ENCODE data around the gene ARMS2. TPM values are rescaled to one million over a fixed set of nuclear protein-coding genes. Genes with fewer than 3 reads are reported as not detected.

The ARMS2 gene
- total RNA-seq, 1 experiment from 2014 or later, result not detected

DNA sequence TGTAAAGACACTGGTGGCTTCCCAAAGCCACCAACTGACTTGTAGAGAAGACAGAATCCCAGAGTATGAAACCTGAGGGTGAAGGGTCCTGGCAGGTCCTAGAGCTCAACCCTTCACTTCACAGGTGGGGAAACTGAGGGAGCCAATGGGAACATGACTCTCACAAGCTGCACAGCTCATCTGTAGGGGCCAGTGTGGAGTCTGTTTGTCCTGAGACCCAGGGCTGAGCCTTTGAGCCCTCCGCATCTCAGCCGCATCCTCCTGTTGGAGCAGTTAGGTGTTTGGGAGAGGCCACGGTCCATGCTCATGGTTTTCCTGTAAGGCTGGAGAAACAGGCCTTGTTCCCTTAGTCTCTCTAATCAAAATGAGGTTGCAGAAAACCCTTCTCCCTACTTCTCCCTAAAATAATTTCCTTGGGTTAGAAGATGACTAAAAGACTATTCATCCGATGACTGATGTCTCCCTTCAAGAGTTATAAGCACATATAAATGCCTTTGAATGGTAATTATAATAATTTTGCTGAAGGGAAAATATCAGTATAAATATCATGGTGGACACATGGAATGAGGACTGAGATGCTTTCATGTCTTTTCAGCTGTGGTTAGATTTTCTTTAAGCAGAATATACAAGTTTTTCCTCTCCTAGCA is 17.2 kb downstream of the ARMS2 start:
- Histone ChIP-seq H3K4me3 (no peak overlapping the region), H3K4me2 (no peak overlapping the region), H4K20me1 (ENCODE audit: insufficient read depth) (no peaks in the 10 kb centered on the region), H3K27ac (no peak overlapping the region), H3F3A (ENCODE audit: insufficient read depth, low read depth) (no peaks in the 10 kb centered on the region), H3K4me1 (replicated peaks; ENCODE audit: insufficient read depth) (0 out of 2 replicates have a peak, but pooled peaks cover 5% of the 10 kb centered on the region), H3K9me2 (ENCODE audit: insufficient read depth) (no peaks in the 10 kb centered on the region), H2AFZ (no peak overlapping the region), H3K27me3 (ENCODE audit: insufficient read depth, low read depth) (peaks cover under 1% of the 10 kb centered on the region; the same call in 1 of the 2 replicates), H3K79me2 (ENCODE audit: low read depth) (no peaks in the 10 kb centered on the region), H3K36me3 (ENCODE audit: low read depth) (no peaks in the 10 kb centered on the region), H3K9me3 (ENCODE audit: insufficient read depth, low read depth) (no peaks in the 10 kb centered on the region)
- no TSS peak for BruUV-seq (replicated peaks)
- TF ChIP-seq, protein P1, sequence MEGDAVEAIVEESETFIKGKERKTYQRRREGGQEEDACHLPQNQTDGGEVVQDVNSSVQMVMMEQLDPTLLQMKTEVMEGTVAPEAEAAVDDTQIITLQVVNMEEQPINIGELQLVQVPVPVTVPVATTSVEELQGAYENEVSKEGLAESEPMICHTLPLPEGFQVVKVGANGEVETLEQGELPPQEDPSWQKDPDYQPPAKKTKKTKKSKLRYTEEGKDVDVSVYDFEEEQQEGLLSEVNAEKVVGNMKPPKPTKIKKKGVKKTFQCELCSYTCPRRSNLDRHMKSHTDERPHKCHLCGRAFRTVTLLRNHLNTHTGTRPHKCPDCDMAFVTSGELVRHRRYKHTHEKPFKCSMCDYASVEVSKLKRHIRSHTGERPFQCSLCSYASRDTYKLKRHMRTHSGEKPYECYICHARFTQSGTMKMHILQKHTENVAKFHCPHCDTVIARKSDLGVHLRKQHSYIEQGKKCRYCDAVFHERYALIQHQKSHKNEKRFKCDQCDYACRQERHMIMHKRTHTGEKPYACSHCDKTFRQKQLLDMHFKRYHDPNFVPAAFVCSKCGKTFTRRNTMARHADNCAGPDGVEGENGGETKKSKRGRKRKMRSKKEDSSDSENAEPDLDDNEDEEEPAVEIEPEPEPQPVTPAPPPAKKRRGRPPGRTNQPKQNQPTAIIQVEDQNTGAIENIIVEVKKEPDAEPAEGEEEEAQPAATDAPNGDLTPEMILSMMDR (conservative IDR thresholded peaks at IDR 0.05), result no peak
- no peak for TF ChIP-seq EZH2 (IDR thresholded peaks at IDR 0.05; ENCODE audit: low read depth)
- ChIA-PET POLR2A (ENCODE audit: unreplicated experiment) (no interaction called here), CTCF (no interaction called here)
- no peak for DNase-seq
- intact Hi-C loops (cut with micrococcal nuclease; ENCODE audit: unreplicated experiment), result no loop called here

DNA sequence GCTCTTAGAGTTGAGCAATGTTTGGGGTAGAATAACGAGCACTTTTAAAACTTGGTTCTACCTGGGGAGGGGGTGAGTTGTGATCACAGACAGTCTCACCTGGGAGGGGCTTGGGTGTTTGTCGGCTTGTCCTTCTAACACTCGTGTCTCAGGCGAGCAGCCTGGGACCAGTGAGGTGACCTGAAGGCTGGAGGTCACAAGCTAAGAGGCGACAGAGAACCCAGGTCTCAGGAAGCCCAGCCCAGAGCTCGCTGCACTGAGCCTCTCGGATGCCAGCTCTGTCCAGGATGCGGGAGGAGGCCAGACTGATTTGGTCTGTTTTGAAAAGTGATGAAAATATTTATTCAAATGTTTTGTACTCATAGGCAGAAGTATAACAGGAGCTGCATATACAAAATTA is 18.7 kb downstream of the ARMS2 start:
- Histone ChIP-seq H3K36me3 (ENCODE audit: low read depth) (no peaks in the 10 kb centered on the region), H3K4me2 (no peak overlapping the region), H3K79me2 (ENCODE audit: low read depth) (no peaks in the 10 kb centered on the region), H3K9me2 (ENCODE audit: insufficient read depth) (no peaks in the 10 kb centered on the region), H3K9me3 (ENCODE audit: insufficient read depth, low read depth) (no peaks in the 10 kb centered on the region), H3F3A (ENCODE audit: insufficient read depth, low read depth) (no peaks in the 10 kb centered on the region), H4K20me1 (ENCODE audit: insufficient read depth) (no peaks in the 10 kb centered on the region), H3K27me3 (ENCODE audit: insufficient read depth, low read depth) (no peaks in the 10 kb centered on the region), H2AFZ (no peak overlapping the region), H3K4me3 (no peak overlapping the region), H3K4me1 (replicated peaks; ENCODE audit: insufficient read depth) (0 out of 2 replicates have a peak, but pooled peaks cover 5% of the 10 kb centered on the region), H3K27ac (no peak overlapping the region)
- DNase-seq, result no peak
- no TSS peak for BruUV-seq (replicated peaks)
- TF ChIP-seq, protein P1 (conservative IDR thresholded peaks at IDR 0.05), result no peak
- no peak for TF ChIP-seq EZH2 (IDR thresholded peaks at IDR 0.05; ENCODE audit: low read depth)
- CTCF ChIA-PET, result no interaction called here
- intact Hi-C loops (cut with micrococcal nuclease; ENCODE audit: unreplicated experiment), result no loop called here
- POLR2A ChIA-PET (ENCODE audit: unreplicated experiment), result no interaction called here

DNA sequence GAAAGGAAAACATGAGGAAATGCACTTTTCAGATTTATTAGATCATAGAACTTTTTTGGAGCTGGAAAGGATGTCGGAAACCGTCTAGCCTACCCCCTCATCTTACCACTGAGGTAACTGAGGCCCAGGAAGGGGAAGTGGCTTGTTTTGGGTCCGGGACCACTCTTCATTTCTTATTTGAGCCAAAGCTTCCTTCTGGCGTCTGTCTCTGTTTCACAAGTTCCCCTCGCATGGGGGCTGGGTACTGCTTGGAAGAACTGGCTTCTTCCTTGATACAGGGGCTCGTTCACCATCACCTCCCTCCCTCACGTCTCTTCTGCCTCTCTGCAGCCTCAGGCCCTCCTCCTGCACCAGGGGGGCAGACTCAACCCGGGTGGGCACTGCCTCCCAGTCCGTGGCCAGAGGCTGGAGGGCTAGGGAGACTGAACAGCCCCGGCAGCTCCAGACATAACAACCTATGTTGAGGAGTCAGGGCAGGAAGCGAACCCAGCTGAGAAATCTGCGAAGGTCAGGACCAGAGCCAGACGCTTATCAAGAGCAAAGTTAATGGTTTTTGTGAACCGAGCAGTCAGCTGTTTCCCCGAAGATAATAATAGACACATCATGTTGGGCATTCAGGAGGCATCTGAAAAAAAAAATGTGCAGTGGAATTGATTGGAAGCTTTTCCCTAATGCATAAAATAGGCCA is 19.8 kb downstream of the ARMS2 start:
- DNase-seq, result no peak
- no TSS peak for BruUV-seq (replicated peaks)
- ChIA-PET CTCF (no interaction called here), POLR2A (ENCODE audit: unreplicated experiment) (no interaction called here)
- Histone ChIP-seq H3K79me2 (ENCODE audit: low read depth) (no peaks in the 10 kb centered on the region), H3K9me3 (ENCODE audit: insufficient read depth, low read depth) (no peaks in the 10 kb centered on the region), H4K20me1 (ENCODE audit: insufficient read depth) (no peaks in the 10 kb centered on the region), H3K27me3 (ENCODE audit: insufficient read depth, low read depth) (no peaks in the 10 kb centered on the region), H3F3A (ENCODE audit: insufficient read depth, low read depth) (no peaks in the 10 kb centered on the region), H3K4me3 (no peak overlapping the region), H2AFZ (no peak overlapping the region), H3K36me3 (ENCODE audit: low read depth) (no peaks in the 10 kb centered on the region), H3K4me1 (replicated peaks; ENCODE audit: insufficient read depth) (no peaks in the 10 kb centered on the region), H3K27ac (no peak overlapping the region), H3K4me2 (no peak overlapping the region), H3K9me2 (ENCODE audit: insufficient read depth) (no peaks in the 10 kb centered on the region)
- intact Hi-C loops (cut with micrococcal nuclease; ENCODE audit: unreplicated experiment), result no loop called here
- TF ChIP-seq, protein P1 (conservative IDR thresholded peaks at IDR 0.05), result no peak
- no peak for TF ChIP-seq EZH2 (IDR thresholded peaks at IDR 0.05; ENCODE audit: low read depth)
